ENCODE measurements around the gene BUD13.

The BUD13 gene

DNA sequence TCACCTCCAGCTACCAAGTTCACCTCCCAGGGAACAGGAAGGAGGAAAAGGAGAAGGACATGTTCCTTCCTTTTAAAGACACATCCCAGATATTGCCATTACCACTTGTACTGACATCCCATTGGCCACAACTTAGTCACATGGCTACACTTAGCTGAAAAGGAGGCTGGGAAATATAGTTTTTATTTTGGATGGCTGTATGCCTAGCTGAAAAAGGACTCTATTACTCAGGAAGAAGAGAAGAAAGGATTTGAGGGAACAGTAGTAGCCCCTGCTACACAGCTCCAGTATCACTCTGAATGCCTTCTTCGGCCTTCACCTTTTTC, 20.9 kb upstream of the BUD13 start:
- DNase-seq (ENCODE audit: low spot score), result no peak
- no peak for TF ChIP-seq CTCF (IDR thresholded peaks at IDR 0.05; ENCODE audit: extremely low read depth, insufficient read depth, missing control alignments)
- in situ Hi-C loops (cut with MboI; ENCODE audit: low pct_unique_long_range_greater_than_20kb, low sequenced_read_pairs, unreplicated experiment), result loop anchor here (25.0 kb wide), 1 partner anchor 319 kb away; no protein-coding TSS in a partner anchor

DNA sequence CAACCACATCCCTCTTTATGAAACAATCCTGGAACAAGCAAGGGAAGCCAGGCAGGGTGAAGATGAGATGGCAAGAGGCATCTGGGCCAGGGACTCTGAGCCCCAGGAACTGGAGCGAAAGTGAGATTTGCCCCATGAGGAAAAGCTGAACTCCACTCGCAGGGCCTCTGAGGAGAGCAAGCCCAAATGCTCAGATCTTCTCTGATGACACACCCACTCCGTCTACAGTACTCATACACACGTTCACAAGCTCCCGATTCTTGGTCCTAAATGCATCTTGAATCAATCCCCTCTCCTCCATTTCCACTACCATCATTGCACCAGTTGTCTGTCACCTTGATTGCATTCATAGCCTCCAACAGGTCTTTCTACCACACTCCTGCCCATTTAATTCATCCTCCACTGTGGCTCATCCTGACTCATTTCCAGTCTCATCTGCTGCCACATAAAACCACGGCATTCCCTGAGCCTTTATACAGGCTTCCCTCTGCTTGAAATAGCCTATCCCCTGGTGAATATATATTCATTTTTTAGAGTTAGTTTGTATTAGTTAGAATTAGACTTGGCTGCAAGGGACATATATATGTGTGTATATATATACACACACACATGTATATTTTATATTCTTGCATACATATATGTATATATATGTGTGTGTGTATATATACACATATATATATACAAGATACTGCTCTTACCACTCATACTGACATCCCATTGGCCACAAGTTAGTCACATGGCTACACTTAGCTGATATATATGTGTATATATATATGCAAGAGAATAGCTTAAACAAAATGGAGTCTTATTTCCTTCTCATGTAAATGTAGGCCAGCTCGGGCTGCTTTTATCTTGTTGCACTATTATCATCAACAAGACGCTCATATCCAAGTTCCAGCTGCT, 20.3 kb upstream of the BUD13 start:
- DNase-seq (ENCODE audit: low spot score), result no peak
- TF ChIP-seq CTCF (IDR thresholded peaks at IDR 0.05; ENCODE audit: extremely low read depth, insufficient read depth, missing control alignments), result no peak
- in situ Hi-C loops (cut with MboI; ENCODE audit: low pct_unique_long_range_greater_than_20kb, low sequenced_read_pairs, unreplicated experiment), result loop anchor here (25.0 kb wide), 1 partner anchor 319 kb away; no protein-coding TSS in a partner anchor

- no peak for DNase-seq (ENCODE audit: low spot score)
- no peak for TF ChIP-seq CTCF (IDR thresholded peaks at IDR 0.05; ENCODE audit: extremely low read depth, insufficient read depth, missing control alignments)
- in situ Hi-C loops (cut with MboI; ENCODE audit: low pct_unique_long_range_greater_than_20kb, low sequenced_read_pairs, unreplicated experiment), result loop anchor here (25.0 kb wide), 1 partner anchor 320 kb away; no protein-coding TSS in a partner anchor
Observed at GRCh38 chr11:116792144-116792868, 19.5 kb upstream of the BUD13 start.

- in situ Hi-C loops (cut with MboI; ENCODE audit: low pct_unique_long_range_greater_than_20kb, low sequenced_read_pairs, unreplicated experiment), result loop anchor here (25.0 kb wide), 1 partner anchor 321 kb away; no protein-coding TSS in a partner anchor
- no peak for TF ChIP-seq CTCF (IDR thresholded peaks at IDR 0.05; ENCODE audit: extremely low read depth, insufficient read depth, missing control alignments)
- no peak for DNase-seq (ENCODE audit: low spot score)
Observed at GRCh38 chr11:116791813-116792143, 19.0 kb upstream of the BUD13 start, which contains the start of gene APOA5. TSS of gene APOA5 (minus strand) at chr11:116791879. CDS start at chr11:116791860, 19 bp downstream.

- TF ChIP-seq CTCF (IDR thresholded peaks at IDR 0.05; ENCODE audit: extremely low read depth, insufficient read depth, missing control alignments), result peak; percentile 92
- in situ Hi-C loops (cut with MboI; ENCODE audit: low pct_unique_long_range_greater_than_20kb, low sequenced_read_pairs, unreplicated experiment), result loop anchor here (25.0 kb wide), 1 partner anchor 321 kb away; no protein-coding TSS in a partner anchor
- peak; percentile 89 for DNase-seq (ENCODE audit: low spot score)
Observed at GRCh38 chr11:116791002-116791812, 18.4 kb upstream of the BUD13 start.
